ENCODE results near the gene KIF3A.
A peak's percentile ranks its signal among the peaks of the same experiment; 100 is the strongest.

The KIF3A gene

DNA sequence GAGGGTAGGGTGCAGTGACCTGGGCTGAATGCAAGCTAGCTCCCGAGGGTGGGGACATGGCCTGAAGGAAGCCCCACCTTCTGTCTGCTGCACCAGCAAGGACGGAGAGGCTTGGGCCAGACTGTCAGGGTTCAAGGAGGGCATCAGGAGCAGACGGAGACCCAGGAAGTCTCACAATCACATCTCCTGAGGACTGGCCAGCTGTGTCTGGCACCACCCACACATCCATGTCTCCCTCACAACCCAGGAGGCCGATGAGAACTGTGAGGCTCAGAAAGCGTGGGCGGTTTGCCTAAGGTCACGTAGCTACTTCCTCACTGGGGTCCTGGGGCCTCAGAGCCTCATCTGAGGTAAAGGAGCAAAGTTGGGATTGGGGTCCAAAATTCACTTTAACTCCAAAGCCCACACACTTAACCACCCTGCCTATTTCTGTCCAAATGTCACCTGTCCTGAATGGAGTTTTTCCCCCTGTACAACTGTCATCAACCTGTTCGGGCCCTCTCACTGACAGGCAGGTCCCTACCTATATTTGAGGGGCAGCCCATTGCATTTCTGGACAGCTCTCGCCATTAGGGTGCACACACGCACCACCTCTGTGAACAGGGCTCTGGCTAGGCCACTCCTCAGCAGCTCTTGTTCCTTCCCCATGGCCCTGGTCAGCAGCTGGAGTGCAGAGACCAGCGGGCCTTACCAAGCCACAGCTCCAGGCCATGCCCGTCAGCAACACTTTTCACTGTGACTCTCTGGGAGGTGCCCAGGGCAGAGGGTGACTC lies 75.9 kb downstream of the KIF3A start:
- no peak for DNase-seq

DNA sequence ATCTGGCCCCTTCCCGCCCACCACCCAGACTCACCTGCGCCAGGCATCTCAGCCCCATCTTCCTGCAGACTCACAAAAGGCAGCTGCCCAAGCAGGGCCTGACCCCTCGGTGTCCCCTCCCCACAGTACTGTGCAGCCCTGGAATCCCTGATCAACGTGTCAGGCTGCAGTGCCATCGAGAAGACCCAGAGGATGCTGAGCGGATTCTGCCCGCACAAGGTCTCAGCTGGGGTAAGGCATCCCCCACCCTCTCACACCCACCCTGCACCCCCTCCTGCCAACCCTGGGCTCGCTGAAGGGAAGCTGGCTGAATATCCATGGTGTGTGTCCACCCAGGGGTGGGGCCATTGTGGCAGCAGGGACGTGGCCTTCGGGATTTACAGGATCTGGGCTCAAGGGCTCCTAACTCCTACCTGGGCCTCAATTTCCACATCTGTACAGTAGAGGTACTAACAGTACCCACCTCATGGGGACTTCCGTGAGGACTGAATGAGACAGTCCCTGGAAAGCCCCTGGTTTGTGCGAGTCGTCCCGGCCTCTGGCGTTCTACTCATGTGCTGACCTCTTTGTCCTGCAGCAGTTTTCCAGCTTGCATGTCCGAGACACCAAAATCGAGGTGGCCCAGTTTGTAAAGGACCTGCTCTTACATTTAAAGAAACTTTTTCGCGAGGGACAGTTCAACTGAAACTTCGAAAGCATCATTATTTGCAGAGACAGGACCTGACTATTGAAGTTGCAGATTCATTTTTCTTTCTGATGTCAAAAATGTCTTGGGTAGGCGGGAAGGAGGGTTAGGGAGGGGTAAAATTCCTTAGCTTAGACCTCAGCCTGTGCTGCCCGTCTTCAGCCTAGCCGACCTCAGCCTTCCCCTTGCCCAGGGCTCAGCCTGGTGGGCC lies 77.5 kb downstream of the KIF3A start:
- no peak for DNase-seq

DNA sequence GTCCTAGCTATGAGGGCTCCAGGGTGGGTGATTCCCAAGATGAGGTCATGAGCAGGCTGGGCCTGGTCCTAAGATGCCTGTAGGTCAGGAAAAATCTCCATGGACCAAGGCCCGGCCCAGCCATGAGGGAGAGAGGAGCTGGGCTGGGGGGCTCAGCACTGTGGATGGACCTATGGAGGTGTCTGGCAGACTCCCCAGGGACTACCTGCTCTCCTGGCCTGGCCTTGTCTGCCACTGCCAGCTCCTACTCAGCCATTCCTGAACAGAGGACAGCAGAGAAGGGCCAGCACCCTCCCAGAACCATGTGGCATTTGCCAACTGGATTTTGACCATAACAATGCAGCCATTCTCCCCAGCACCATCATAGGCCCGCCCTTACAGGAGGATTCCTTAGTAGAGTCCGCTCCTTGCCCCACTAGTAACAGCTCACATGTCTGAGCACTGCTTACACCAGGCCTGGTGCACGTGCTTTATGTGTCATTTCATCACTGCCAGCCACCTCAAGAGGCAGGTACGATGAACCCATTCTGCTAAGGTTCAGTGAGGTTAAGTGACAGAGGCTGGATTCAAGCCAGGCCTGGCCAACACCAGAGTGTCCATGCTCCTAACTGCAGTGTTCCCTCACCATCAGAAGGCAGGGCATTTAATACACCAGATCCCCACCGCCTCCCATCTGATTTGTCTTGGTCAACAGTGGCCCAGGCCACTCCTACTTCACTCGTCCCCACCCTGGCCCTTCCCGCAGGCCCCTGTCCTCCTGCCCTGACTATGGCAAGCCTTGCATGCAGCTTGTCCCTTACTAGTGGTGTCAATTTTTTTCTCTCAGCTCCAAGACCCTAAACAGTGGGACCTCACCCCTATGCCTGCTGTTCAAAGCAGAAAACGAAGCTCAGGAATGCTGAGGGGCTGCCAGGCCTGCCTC lies 78.7 kb downstream of the KIF3A start:
- DNase-seq, result no peak

DNA sequence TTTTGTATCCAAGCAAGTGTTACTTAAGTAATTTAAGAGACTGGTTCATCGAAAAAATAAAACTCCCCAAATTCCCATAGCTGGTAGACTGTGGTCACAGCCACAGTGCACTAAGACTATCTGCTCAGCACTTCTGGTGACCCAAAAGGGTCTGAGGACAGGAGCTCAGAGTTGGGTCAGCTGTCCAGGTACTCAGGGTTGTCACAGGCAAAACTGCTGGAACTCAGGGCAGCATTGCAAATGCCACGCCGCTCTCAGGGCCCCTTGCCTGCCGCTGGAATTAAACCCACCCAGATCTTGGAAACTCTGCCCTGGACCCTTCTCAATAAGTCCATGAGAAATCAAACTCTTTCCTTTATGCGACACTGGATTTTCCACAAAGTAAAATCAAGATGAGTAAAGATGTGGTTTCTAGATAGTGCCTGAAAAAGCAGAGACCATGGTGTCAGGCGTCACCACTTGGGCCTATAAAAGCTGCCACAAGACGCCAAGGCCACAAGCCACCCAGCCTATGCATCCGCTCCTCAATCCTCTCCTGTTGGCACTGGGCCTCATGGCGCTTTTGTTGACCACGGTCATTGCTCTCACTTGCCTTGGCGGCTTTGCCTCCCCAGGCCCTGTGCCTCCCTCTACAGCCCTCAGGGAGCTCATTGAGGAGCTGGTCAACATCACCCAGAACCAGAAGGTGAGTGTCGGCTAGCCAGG lies 79.5 kb downstream of the KIF3A start, which contains the start of gene IL13:
IL13 (plus strand) TSS at position 498 of the 705 bp plus-strand sequence; CDS start at position 512, 14 bp downstream.
- no peak for DNase-seq

DNA sequence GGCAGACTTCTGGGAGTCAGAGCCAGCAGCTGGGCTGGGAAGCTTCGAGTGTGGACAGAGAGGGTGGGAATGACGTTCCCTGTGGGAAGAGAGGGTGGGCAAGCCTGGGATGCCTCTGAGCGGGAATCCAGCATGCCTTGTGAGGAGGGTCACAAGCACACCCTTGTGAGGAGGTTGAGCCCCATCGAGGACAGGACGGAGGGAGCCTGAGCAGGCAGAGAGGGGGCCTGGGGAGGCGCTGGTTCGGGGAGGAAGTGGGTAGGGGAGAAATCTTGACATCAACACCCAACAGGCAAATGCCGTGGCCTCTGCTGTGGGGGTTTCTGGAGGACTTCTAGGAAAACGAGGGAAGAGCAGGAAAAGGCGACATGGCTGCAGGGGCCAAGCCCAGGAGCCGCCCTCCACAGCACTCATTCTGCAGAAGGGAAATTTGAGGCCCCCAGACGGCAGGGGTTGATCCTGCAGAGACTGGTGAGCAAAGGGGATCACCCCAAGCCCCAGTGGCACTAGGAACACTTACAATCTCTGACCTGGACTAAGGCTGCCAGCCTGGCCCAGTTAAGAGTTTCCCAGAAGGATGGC lies 80.5 kb downstream of the KIF3A start:
- no peak for DNase-seq

DNA sequence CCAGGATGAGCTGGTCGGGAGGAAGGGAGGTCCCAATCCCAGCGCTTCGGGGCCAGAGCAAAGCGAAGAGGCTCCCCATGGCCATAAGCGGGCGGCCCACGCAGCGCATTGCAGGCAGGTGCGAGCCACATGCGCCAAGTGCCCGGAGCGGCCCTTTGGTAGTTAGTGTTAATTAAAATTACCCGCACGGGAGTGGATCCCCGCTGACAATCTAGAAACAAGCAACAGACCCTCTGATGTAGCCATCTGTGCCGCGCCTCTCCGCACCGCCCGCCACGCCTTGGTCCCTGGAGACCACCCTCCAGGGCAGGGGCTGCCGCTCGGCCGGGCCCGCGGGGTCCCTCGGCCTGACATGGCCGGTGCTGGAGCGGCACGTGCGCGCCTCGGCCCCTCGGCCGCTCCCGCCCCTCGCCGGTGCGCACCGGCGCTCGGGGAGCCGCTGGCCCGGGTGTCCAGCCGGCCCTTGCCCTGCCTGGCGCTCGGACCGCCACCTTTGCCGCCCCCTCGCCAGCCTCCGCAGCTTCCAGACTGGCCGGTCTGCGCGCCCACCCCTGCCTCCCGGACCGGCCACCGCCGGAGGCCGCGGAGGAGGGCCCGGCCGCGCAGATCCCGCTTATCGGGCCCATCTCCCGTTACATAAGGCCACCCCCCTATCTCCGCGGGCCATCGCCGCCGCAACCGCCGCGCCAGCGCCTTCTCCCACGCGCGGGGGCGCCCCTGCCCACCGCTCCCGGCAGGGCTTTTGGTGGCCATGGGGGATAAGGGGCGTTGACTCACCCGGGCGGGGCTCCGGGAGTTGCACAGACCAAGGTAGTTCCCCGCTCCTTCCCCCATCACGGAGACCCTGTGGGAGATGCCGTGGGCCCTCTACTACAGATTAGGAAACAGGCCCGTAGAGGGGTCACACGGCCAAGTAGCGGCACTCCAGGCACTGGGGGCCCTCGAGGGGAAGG lies 81.2 kb downstream of the KIF3A start:
- peak; percentile 46 to 55 for DNase-seq

DNA sequence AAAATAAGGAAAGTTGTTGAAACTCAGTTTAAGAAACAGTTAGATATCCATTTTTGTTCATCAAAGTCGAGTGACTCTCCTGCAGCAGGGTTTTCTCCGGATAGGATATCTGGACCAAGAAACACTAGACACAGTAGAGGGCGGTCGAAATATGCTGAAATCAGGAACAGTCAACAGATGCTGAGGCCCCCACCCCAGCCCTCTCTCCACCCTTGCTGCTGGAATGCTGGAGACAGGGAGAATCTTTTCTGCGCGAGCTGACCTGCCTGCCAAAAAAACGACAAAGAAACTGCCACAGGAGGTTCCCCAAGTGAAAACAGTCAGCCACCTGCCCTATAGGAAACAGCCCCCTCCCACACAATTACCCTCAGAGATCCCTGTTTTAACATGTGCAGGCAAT lies 83.6 kb downstream of the KIF3A start:
- peak; percentile 16 to 56 for DNase-seq

DNA sequence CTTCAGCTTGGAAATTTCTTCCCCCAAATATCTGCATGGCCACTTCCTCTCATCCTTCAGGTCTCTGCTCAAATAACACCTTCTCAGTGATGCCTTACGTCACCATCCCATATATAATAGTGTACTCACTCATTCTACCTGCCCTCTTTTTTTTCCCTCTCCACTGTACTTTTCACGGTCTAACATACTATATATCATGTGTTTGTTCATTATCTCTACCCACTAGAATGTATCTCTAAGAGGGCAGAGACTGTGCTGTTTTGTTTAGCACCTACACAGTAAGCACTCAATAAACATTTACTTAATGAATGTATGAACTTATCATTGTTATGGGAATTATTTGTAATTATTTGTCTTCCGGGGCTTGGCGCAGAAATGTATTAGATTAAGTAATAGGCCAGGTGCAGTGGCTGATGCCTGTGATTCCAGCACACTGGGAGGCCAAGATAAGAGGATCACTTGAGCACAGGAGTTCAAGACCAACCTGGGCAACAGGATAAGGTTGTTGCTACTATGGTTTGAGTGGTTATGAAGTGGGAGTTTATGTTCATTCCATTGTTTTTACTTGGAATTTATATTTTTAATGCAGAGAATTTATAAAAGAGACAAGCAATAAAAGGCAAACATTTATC lies 85.4 kb downstream of the KIF3A start:
- DNase-seq, result no peak

DNA sequence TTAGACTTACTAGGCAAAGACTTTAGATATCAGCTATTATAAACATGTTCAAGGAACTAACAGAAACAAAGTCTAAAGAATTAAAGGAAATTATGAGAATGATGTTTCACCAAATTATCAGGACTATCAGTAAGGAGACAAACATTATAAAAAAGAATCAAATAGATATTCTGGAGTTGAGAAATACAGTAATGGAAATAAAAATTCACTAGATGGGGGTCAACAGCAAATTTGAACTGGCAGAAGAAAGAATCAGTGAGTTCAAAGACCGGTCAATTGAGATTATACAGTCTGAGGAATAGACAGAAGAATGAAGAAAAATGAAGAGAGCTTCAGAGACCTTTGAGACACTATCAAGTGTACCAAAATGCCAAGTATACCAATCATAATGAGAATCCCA lies 89.0 kb downstream of the KIF3A start:
- DNase-seq, result no peak

DNA sequence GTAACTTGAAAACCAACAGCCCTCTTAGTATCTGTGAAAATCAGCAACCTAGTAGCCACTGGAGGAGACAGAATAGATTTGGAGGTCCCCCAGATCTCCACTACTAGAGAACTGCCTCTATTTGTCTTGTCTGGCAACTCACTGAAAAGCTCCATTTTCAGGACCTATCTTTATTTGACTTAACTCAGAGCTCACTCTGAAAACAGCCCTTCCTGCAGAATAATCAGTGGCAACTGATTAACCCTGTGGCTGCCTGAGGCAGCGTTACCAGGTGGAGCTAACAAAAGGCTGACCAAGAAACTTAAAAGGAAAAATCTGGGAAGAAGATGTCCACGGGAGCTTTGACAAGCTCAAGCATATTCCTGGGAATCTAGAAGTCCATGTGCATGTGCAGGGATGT lies 89.9 kb downstream of the KIF3A start:
- no peak for DNase-seq

DNA sequence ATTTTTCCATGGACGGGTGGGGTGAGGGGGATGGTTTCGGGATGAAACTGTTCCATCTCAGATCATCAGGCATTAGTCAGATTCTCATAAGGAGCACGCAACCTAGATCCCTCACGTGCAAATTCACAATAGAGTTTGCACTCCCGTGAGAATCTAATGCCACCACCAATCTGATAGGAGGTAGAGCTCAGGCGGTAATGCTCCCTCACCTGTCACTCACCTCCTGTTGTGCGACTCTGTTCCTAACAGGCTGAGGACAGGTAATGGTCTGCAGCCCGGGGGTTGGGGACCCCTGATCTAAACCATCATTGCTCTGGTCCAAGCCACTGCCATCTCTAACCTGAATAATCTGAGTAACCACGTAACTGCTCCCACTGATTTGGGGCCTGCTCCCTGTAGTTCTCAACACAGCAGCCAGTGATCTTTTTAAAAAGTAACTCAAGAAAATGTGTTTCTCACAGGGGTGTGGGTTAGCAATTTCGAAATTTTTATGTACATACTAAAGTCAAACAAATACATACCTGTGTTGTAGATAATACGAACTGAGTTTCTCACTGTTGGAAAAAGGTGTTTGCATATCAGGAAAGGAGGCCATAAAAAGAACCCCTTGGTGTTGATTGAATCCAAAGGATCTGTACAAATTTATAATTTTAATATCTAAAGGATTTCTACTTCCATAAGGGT lies 90.6 kb downstream of the KIF3A start:
- DNase-seq, result no peak

DNA sequence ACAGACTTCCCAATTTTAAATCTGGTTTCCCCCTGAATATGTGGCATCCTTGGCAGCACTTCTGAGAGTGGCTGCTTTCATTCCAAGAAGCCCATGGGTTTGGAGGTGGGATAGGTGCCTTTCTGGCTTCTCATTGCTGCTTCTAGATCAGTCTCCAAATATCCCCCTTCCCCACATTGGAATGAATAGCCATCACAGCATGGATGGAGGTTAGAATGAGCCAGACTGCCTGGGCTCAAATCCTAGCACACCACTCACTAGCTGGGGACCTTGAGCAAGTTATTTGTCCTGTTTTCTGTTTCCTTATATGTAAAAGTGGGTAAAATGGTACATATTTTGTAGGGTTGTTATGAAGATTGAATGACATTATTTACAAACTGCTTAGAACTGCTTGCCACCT lies 93.2 kb downstream of the KIF3A start:
- DNase-seq, result no peak

Data from NCI-H524 (cell line).